SW 1271 (cell line): ENCODE data around the gene TNIK.
"Not testable (repeated sequence)": the region's sequence is repeated elsewhere in the genome, so short reads cannot be mapped to it uniquely, and the experiment has no call there.

Experiments
- DNase-seq, 2 experiments: peaks; one replicate each; lab custom pipeline; 2025; lab: John Stamatoyannopoulos, UW

TNIK gene

DNA sequence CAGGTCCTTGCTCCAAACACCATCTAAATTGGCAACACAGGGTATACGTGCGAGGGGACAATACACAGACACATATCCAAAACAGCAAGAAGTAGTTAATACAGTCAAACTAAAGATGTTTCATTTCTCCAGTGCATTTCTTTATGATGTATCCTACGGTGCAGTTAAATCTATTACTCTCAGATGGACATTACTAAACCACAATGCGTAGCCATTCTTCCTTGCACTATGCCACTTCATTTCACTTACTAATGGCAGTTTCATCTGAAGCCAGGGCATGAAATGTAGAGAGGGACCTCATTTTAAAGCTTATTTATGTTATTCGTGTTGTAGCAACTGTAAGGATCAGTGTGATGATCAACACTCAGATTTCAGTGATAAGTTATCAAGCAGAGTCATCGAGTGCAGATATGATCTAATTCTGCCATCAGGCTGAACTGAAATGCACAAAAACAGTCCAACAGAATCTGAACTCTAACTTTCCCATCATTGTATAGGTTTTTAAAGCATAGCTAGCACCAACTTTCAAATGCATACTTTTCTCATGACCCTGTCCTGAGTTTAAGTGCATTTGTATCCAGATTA lies 14.5 kb downstream of the TNIK start:
- no peak for DNase-seq

DNA sequence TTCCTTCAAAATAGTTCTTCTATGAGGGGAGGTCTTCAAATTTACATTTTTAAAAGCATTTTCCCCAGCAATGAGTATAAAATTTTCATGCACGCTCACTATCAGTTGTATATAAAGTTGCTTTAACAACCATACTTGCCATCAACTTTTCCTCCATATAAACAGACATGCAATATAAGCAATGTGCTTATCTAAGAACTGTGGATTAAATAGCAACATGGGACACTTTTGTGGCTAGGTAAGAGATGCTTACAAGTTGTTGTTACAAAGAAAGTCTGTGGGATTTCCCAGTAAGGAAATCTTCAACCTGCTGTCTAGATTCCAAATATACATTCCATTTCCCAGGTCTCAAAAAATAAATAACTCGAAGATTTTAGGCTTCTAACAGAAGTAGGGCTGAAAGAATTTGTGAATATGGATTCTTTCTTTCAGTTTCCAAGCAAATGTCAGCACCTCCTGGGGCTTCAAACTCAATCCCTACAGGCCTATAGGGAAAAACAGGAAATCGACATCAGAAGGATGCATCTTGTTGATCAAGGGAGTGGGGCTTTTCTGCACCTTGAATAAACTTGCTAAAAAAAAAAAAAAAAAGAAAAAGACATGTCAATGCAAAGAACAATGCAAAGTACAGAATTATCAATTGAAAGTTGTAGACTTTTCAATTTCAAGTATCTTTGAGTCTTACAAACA lies 16.1 kb downstream of the TNIK start:
- no peak for DNase-seq

DNA sequence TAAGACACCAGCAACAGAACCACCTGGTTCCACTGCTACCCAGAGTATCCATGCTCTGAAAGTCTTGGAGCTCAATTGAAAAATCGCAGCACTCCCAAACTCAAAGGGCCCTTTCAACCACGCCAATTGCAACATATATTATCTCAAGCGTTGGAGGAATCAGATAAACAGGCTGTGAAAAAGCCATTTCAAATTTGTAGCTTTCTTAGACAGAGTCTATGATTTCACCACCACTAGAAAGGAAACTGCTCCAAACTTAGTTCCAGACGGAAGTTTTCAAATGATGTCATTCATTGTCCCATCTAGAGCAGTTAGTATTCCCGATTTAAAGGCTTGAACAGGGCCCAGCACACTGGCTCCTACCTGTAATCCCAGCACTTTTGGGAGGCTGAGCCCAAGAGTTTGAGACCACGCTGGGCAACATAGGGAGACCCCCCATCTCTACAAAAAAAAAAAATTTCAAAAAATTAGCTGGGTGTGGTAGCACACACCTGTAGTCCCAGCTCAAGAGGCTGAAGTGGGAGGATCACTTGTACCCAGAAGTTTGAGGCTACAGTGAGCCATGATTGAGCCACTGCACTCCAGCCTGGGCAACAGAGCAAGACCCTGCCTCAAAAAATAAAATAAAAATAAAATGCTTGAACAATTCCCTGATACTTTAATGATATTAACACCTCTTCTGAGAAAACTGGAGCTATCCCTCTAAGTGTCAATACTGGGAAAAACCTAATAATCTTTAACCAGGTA lies 16.8 kb downstream of the TNIK start:
- DNase-seq, result no peak

DNA sequence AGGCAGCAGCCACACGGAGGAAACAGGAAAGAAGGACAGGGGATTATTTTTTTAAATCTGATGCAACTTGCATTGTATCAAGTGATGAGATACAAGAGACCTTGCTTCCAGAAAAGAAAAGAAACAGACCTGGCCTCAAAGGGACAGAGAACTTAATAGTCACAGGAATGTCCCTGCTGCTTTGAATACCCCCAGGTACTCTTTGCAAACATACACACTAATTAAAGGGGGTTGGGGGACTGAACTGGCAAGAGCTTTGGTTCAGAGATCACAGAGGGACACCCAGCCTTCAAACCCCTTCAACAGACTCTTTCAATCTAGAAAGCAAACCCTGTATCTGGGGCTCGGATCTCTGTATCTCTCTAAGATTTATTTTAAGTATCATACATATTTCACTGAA lies 18.0 kb downstream of the TNIK start:
- DNase-seq, result no peak

DNA sequence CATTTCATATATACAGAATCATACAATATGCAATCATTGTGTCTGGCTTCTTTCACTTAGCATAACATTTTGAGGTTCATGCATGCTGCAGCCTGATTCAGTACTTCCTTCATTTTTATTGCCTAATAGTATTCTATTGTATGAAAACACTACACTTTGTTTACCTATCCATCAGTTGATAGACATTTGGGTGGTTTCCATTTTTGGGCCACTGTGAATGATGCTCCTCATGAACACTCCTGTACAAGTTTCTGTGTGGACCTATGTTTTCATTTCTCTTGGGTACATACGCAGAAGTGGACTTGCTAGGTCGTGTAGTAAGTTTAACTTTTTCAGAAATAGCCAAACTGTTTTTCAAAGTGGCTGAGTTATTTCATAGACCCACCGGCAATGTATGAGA lies 18.8 kb downstream of the TNIK start:
- DNase-seq, result no peak

DNA sequence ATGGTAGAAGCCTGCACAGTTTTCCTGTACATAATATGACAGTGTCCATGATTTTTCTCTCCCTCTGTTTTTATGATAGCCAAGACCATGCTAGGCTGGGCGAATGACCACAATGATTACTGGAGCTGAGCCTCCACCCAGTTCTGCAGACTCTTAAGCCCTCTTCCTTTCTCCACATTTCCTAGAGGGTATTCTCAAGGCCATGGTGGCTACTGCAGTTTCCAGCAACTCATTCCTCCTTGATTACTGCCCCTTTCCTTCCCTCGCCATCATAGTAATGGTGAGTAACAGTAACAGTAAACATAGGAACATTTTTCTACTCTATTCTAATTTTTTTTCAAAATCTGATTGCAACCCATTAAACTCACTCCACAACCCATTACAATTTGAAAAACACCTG lies 20.2 kb downstream of the TNIK start:
- DNase-seq, result no peak

DNA sequence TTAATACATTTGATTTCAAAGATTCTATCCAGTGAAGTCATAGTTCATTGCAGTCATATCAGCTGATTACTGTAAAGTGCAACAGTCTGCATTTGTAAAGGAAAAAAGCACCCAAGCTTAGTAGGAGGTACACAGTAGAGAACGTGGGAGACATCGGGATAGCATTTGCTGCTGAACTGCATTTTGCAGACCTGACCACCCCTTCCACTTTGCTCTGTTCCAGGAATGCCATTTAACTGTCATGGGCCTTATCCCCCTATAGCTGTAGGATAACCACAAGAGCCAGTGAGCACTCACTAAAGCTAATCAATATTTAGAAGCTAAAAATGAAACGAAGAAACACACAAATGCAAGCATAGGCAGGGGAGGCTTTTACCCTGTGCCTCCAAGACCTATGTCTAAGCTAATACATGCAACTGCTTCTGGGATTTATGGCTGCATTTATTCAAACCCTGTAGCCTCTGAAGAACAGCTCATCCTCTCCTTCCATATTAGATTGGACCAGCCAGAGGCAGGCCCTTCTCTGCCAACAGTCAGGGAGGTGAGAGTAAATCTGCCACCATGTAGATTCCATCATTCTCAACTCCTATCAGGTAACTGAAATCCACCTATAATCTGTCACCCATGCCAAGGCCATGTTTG lies 23.0 kb downstream of the TNIK start:
- no peak for DNase-seq

DNA sequence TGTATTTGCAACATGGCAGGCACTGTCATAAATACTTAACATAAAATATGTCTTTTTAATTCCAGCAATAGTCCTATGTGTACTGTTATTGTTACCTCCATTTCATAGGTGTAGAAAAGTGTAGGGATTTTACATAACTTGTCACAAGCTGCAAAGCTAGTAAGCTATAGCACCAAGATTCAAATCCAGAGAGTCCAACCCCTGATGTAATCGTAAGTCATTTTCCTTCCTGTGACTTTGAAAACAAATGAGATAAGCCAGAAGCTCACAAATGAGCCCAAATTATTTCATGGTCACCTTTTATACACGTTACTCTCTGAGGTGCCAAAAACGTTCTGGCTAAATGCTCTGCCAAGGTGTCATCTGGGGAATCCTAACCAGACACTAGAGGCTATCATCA lies 23.8 kb downstream of the TNIK start:
- no peak for DNase-seq

DNA sequence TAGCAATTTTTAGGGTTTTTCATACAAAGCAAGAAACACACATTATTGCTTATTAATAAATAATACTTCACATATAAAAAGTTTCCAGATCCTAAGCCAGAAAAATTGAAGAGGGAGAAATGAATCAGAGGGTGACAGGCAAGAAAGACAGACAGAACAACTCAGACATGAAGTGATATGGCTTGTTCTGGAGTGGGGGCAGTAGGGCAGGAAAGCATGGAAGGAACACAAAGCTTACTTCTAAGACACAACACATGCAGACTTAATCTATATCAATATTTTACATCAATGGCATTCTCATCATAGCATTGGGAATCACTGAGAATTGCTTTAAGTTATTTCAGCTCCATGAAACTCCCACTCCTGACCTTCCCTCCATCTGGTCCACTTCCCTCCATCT lies 24.4 kb downstream of the TNIK start:
- DNase-seq, result no peak

DNA sequence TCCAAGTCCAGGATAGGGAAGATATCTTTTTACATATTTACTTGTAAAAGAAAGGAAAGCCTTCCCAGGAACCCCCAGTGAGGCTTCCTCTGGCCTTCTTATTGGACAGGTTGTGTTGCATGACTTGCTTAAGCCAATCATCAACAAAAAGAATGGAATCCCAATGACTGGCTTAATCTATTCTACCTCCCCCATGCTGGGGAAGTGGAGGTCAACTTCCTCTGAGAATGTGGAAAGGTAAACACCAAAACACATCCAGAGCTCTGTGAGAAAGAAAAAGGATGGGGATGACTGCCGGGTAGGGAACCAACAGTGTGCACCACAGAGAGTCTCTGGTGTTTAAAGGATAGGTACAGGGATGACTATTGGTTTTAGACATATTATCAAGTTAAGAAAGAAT lies 25.1 kb downstream of the TNIK start:
- no peak for DNase-seq

DNA sequence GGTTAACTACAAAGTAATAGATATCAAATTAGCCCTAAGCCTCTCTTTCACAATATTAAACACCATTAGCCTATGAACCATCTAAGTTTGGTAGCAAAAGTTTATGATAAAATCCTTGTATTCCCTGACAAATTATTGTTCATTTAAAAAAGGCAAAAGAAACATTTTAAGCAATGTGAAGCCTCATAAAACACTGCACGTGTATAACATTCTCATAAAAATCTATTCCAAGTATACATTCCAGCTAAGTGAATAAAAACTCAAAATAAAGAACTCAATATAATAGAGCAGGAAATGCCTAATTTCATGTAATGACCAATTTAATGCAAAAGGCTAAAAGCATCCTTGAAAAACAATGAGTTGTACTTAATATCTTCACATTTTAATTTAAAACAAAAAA lies 27.7 kb downstream of the TNIK start:
- no peak for DNase-seq

DNA sequence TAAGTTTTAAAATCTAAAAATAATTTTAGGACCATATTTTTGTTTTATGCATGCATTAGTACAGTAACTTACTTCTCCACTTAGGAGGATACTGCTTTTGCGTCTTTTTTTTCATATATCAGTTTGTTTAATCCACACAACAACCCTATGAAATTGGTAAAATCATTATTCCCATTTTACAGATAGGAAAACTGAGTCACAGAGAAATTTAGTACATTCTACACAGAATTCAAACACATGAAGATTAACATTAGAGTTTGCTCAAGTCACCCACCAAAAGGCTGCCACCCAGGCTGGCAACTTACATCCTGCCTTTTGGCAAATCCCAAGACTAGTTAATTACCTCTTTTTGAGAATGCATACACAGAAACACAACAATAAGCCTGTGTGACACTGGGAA lies 28.7 kb downstream of the TNIK start:
- DNase-seq, result no peak

DNA sequence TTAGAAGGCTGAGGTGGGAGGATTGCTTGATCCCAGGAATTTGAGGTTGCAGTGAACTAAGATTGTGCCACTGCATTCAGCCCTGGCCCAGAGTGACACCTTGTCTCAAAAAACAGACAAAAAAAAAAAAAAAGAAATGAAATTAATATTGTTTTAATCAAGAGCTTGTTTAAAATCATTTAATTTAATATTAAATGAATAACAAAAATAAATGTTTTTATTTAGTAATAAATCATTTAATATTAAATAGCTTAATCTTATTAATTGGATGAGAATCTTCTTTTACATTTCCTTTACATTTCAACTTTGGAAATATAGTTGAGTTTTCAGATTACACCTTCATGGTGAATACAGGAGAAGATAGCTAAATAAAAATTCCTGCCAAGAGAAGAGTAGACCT lies 29.7 kb downstream of the TNIK start:
- no peak for DNase-seq

DNA sequence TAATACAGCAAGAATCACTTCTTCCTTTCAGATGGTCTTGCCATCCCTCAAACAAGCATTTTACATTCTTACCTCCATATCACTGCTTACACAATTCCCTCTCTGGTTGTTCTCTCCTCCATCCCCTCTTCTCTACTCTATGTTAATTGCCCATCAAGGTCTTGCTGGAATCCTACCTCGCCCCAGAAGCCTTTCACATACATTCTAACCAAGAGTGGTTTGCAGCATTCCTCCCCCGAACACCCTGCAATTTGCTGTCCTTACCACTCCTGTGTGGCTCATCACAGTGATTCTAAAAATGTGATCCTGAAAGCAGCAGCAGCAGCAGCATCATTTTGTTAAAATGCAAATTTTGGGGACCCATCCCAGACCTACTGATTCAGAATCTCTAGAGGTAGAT lies 30.6 kb downstream of the TNIK start:
- no peak for DNase-seq

DNA sequence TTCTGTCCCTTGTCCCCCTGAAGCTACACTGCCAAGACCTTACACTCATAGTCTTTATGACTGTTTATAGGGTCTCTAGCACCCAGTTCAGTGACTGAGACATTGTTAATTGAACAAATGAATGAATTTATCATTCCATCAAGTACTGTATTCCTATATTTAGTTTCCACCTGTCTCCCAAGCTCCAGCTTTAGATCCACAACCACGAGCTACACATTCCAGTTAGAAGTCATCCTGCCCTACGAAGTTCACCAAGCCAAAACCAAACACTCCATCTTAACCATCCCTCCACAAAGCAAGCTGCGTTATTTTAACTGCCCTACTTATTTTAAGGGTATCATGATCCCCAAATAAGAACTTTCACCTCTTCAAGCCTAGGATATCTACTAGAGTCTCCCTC lies 31.3 kb downstream of the TNIK start:
- DNase-seq, result no peak

DNA sequence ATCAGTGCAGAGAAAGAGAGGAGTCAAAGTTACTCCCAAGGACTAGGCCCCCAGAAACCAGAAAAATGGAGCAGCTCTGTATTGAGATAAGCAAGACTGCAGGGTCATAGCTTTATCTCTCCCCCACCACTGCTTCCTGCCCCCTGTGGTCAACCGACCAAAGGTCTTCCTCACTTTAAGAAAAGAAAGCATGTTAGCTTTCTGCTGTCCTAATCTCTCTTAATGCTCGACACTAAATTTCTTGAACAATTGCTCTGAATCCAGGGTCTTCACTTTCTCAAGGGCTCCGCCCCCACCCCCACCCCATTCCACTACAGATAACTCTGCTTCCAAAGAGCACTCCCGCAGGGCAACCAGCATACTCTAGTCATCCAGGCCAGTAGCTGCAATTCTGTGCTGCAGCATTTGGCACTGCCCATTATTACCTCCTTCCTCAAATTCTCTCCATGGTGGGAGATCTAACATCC lies 31.9 kb downstream of the TNIK start:
- no peak for DNase-seq

DNA sequence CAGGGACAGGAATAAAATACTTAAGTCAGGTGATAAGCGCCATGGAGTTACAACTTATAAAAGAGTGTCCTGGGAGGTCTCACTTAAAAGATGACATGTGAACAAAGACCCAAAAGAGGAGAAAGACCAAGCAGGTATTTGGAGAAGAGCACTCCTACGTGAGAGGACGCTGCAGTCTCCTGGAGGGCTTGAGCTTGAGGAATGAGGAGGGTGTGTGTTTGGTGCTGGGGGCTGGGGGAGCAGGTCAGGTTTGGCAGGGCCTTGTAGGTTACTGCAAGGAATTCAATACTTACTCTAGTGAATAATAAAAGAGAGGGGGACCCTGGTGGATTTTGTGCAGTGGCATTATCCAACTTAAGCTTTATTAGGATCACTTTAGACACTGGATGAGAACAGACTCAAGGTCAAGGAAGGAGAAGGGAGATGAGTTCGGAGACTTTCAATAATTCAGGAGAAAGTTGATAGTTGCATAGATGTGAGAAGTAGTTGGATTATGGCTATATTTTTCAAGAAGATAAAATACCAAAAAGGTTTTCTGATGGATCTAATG lies 32.4 kb downstream of the TNIK start:
- DNase-seq, result no peak

DNA sequence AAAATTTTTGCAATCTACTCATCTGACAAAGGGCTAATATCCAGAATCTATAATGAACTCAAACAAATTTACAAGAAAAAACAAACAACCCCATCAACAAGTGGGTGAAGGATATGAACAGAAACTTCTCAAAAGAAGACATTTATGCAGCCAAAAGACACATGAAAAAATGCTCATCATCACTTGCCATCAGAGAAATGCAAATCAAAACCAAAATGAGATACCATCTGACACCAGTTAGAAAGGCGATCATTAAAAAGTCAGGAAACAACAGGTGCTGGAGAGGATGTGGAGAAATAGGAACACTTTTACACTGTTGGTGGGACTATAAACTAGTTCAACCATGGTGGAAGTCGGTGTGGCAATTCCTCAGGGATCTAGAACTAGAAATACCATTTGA lies 36.1 kb downstream of the TNIK start:
- not testable (repeated sequence) for DNase-seq

DNA sequence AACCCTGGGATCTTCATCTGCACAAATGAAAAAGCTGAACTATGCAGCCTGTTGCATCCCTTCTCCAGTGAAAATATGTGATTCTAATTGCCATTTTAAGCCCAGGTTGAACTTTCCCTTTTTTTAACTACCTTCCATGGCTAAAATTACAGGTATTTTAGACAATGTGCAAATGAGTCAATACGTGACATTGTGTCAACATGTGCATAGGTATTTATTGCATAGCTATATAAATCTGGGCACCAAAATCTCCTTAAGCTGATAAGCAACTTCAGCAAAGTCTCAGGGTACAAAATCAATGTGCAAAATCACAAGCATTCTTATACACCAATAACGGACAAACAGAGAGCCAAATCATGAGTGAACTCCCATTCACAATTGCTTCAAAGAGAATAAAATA lies 37.4 kb downstream of the TNIK start:
- not testable (repeated sequence) for DNase-seq

DNA sequence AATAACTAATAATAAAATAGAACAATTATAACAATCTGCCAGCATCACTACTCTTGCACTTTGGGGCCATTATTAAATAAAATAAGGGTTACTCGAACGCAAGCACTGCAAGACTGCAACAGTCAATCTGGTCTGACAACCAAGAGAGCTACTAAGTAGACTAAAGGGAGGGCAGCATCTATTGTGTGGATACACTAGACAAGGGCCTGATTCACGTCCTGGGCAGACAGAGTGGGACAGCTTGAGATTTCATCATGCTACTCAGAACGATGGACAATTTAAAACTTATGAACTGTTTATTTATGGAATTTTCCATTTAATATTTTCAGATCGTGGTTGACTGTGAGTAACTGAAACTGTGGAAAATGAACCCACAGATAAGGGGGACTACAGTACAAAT lies 39.5 kb downstream of the TNIK start:
- no peak for DNase-seq

DNA sequence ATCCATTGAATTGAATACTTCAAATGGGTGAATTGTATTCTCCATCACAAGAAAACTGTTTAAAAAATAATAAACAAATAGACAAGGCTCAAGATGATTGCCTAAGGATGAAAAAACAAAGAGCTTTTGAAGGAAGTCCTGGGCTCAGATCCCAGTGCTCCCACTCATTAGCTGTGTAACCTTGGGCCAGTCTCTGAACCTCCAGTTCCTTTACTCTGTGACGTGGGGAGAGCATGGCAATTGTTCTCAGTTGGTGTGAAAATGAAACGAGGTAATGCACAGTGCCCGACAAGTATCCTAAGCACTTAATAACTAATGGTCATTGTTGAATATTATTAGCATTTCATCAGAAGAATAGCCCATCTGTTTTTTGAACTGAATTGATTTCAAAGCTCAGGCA lies 40.7 kb downstream of the TNIK start:
- no peak for DNase-seq

DNA sequence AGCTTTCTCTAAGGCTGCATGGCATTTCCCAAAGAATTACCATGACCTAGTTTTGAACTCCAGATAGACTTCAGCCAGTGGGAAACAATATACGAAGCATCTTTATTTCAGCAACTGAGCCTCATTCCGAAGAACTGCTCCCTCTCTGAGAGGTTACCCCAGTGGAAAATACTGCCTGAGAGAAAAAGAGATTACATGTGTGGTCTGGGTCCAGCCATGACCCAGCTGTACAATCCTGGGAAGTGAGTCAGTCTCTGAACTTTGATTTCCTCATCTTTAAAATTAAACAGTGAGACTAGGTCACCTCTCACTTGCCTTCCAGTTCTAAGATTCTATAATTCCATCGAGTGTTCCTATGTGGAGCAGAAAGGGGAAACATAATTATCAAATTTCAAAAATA lies 42.4 kb downstream of the TNIK start:
- DNase-seq, result no peak

DNA sequence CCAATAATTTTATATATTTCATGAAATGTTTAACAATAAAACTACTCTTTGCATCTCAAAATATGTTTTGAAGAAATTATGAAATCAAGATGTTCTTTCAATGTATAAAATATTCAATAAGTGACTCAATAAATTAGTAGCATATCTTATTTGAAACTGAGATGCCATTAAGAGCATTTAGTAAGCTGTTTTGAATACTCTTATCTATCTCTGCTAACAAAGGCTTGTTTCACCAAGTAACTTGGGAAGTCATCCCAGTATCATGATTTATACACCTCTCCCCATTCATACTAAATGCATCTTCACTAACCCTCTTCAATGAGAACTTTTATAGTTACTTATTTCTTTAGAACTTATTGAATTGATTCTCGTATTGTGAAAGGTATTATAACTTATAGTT lies 43.1 kb downstream of the TNIK start:
- no peak for DNase-seq
